ENCODE measurements around the gene IFNAR2. TPM values are rescaled to one million over a fixed set of nuclear protein-coding genes. Genes with fewer than 3 reads are reported as not detected.

Gene IFNAR2
- total RNA-seq, 1 donor from 2014 or later, result 23.3 TPM

- Histone ChIP-seq H3K79me2 (ENCODE audit: insufficient read depth, low read length) (peaks cover 5% of the 10 kb centered on the region), H3K4me3 (ENCODE audit: insufficient read depth, low read depth, low read length) (no peak overlapping the region), H2AFZ (ENCODE audit: low read depth, low read length) (no peak overlapping the region), H3K27me3 (ENCODE audit: insufficient read depth, low read length) (no peaks in the 10 kb centered on the region), H3K9ac (ENCODE audit: low read length) (no peak overlapping the region), H3K4me2 (ENCODE audit: low read length) (no peak overlapping the region), H3K9me3 (ENCODE audit: insufficient read depth, low read depth, low read length) (no peaks in the 10 kb centered on the region), H3K36me3 (ENCODE audit: insufficient read depth, low read length) (peaks cover 6% of the 10 kb centered on the region), H4K20me1 (ENCODE audit: insufficient read depth, low read length) (peaks cover 11% of the 10 kb centered on the region), H3K4me1 (ENCODE audit: insufficient read depth, low read length) (peaks cover 5% of the 10 kb centered on the region), H3K27ac (ENCODE audit: low read depth, low read length) (no peak overlapping the region)
- Mint-ChIP-seq H3K4me3 (ENCODE audit: unreplicated experiment) (no peak overlapping the region), H3K4me1 (ENCODE audit: low read depth, unreplicated experiment) (peaks cover 15% of the 10 kb centered on the region), H3K27ac (ENCODE audit: unreplicated experiment) (no peak overlapping the region), H3K27me3 (ENCODE audit: low read depth, unreplicated experiment) (no peaks in the 10 kb centered on the region), H3K9me3 (ENCODE audit: unreplicated experiment) (no peaks in the 10 kb centered on the region), H3K36me3 (ENCODE audit: low read depth, unreplicated experiment) (peaks cover 6% of the 10 kb centered on the region)
- TF ChIP-seq EZH2 (IDR thresholded peaks at IDR 0.05; ENCODE audit: insufficient read depth, low read length), result no peak
- TF ChIP-seq, protein P1, sequence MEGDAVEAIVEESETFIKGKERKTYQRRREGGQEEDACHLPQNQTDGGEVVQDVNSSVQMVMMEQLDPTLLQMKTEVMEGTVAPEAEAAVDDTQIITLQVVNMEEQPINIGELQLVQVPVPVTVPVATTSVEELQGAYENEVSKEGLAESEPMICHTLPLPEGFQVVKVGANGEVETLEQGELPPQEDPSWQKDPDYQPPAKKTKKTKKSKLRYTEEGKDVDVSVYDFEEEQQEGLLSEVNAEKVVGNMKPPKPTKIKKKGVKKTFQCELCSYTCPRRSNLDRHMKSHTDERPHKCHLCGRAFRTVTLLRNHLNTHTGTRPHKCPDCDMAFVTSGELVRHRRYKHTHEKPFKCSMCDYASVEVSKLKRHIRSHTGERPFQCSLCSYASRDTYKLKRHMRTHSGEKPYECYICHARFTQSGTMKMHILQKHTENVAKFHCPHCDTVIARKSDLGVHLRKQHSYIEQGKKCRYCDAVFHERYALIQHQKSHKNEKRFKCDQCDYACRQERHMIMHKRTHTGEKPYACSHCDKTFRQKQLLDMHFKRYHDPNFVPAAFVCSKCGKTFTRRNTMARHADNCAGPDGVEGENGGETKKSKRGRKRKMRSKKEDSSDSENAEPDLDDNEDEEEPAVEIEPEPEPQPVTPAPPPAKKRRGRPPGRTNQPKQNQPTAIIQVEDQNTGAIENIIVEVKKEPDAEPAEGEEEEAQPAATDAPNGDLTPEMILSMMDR (IDR thresholded peaks at IDR 0.05; ENCODE audit: insufficient read depth, low read depth, low read length), result no peak
- FAIRE-seq (no peak), DNase-seq (ENCODE audit: low read depth) (no peak)
Measured at GRCh38 chr21:33264561-33264960, 34.8 kb downstream of the IFNAR2 start.

- TF ChIP-seq EZH2 (IDR thresholded peaks at IDR 0.05; ENCODE audit: insufficient read depth, low read length), result no peak
- TF ChIP-seq, protein P1 (IDR thresholded peaks at IDR 0.05; ENCODE audit: insufficient read depth, low read depth, low read length), result no peak
- Histone ChIP-seq H3K4me1 (ENCODE audit: insufficient read depth, low read length) (peaks cover 5% of the 10 kb centered on the region), H3K79me2 (ENCODE audit: insufficient read depth, low read length) (peaks cover 5% of the 10 kb centered on the region), H3K9me3 (ENCODE audit: insufficient read depth, low read depth, low read length) (no peaks in the 10 kb centered on the region), H3K4me3 (ENCODE audit: insufficient read depth, low read depth, low read length) (peak overlapping the region; percentile 76), H3K27me3 (ENCODE audit: insufficient read depth, low read length) (no peaks in the 10 kb centered on the region), H3K4me2 (ENCODE audit: low read length) (peak overlapping the region; percentile 86), H3K27ac (ENCODE audit: low read depth, low read length) (no peak overlapping the region), H3K36me3 (ENCODE audit: insufficient read depth, low read length) (peaks cover 10% of the 10 kb centered on the region), H2AFZ (ENCODE audit: low read depth, low read length) (peak overlapping the region; percentile 69), H3K9ac (ENCODE audit: low read length) (peak overlapping the region; percentile 87), H4K20me1 (ENCODE audit: insufficient read depth, low read length) (peaks cover 11% of the 10 kb centered on the region)
- no peaks in the 10 kb centered on the region for H3K27me3 Mint-ChIP-seq (ENCODE audit: low read depth, unreplicated experiment)
- FAIRE-seq, result no peak
- peak overlapping the region; percentile 82 for H3K4me3 Mint-ChIP-seq (ENCODE audit: unreplicated experiment)
- no peak for DNase-seq (ENCODE audit: low read depth)
- peaks cover 12% of the 10 kb centered on the region for H3K4me1 Mint-ChIP-seq (ENCODE audit: low read depth, unreplicated experiment)
- H3K36me3 Mint-ChIP-seq (ENCODE audit: low read depth, unreplicated experiment), result peaks cover 6% of the 10 kb centered on the region
- H3K9me3 Mint-ChIP-seq (ENCODE audit: unreplicated experiment), result no peaks in the 10 kb centered on the region
- no peak overlapping the region for H3K27ac Mint-ChIP-seq (ENCODE audit: unreplicated experiment)
Measured at GRCh38 chr21:33265664-33266049, 35.9 kb downstream of the IFNAR2 start.

DNA sequence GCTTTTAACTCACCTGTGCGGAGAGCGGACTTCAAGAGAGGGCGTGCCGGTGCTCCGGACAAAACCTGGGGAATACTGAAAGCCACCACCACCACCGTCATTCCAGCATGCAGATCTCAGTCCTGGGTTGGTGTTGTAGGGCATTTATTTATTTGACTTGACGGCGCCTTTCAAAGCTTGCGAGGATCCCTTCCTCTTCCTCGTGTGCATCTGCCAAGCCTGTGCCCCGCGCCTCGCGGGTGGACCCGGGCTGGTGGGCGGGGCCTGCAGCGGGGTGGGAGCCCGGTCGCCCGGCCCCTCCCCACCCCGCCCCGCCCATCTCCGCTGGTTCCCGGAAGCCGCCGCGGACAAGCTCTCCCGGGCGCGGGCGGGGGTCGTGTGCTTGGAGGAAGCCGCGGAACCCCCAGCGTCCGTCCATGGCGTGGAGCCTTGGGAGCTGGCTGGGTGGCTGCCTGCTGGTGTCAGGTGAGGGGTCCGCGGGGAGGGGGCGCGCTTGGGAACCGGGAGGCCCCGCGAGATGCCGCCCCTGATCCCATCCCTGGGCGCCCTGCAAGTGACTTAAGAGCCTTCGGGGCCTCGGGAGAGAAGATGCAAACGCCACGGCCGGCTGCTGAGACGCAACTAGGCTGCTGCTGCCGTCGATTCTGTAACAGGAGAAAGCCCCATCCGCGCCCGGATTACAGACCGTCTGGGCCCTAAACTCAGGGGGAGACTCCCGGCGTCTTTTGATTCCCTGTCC, 36.5 kb downstream of the IFNAR2 start, which contains the start of gene IL10RB:
Gene IL10RB, plus strand, starts transcription at position 318 of the 739 bp plus-strand sequence. Its CDS starts 99 bp downstream, at position 417.
- H3K4me3 Mint-ChIP-seq (ENCODE audit: unreplicated experiment), result peak within 1 kb of the TSS; percentile 96
- peak within 1 kb of the TSS; percentile 87 for H3K9ac ChIP-seq (ENCODE audit: low read length)
- no peak for TF ChIP-seq EZH2 (IDR thresholded peaks at IDR 0.05; ENCODE audit: insufficient read depth, low read length)
- TF ChIP-seq, protein P1 (IDR thresholded peaks at IDR 0.05; ENCODE audit: insufficient read depth, low read depth, low read length), result no peak
- FAIRE-seq (no peak), DNase-seq (ENCODE audit: low read depth) (peak; percentile 25)
- H3K4me2 ChIP-seq (ENCODE audit: low read length), result peak within 1 kb of the TSS; percentile 86
- peaks cover 5% of the 10 kb centered on the region for H3K79me2 ChIP-seq (ENCODE audit: insufficient read depth, low read length)
- H3K9me3 Mint-ChIP-seq (ENCODE audit: unreplicated experiment), result no peaks in the 10 kb centered on the region
- no peaks in the 10 kb centered on the region for H3K27me3 Mint-ChIP-seq (ENCODE audit: low read depth, unreplicated experiment)
- peak within 1 kb of the TSS; percentile 69 for H3K27ac Mint-ChIP-seq (ENCODE audit: unreplicated experiment)
- peaks cover 8% of the 10 kb centered on the region for H3K36me3 Mint-ChIP-seq (ENCODE audit: low read depth, unreplicated experiment)
- peaks cover 10% of the 10 kb centered on the region for H3K36me3 ChIP-seq (ENCODE audit: insufficient read depth, low read length)
- peaks cover 11% of the 10 kb centered on the region for H4K20me1 ChIP-seq (ENCODE audit: insufficient read depth, low read length)
- no peaks in the 10 kb centered on the region for H3K27me3 ChIP-seq (ENCODE audit: insufficient read depth, low read length)
- H3K4me3 ChIP-seq (ENCODE audit: insufficient read depth, low read depth, low read length), result peak within 1 kb of the TSS; percentile 76
- H3K9me3 ChIP-seq (ENCODE audit: insufficient read depth, low read depth, low read length), result no peaks in the 10 kb centered on the region
- peak within 1 kb of the TSS; percentile 85 for H2AFZ ChIP-seq (ENCODE audit: low read depth, low read length)
- peaks cover 12% of the 10 kb centered on the region for H3K4me1 Mint-ChIP-seq (ENCODE audit: low read depth, unreplicated experiment)
- H3K4me1 ChIP-seq (ENCODE audit: insufficient read depth, low read length), result peaks cover 5% of the 10 kb centered on the region
- H3K27ac ChIP-seq (ENCODE audit: low read depth, low read length), result peak within 1 kb of the TSS; percentile 45
